Neural crest cell (in vitro differentiated cells): ENCODE data around the gene SRC. TPM values are rescaled to one million over a fixed set of nuclear protein-coding genes. Genes with fewer than 3 reads are reported as not detected.

ENCODE experiments used
- DNase-seq: peaks from one replicate; pipeline ENCODE4 v3.0.0; 2021; ENCODE audit warnings: low read depth, mixed read lengths, low spot score
- H3K27ac Mint-ChIP-seq: one replicate; pipeline ENCODE4 v1.8.0; 2021; ENCODE audit warnings: mild to moderate bottlenecking, mixed read lengths; ENCODE audit not compliant: unreplicated experiment
- H3K27me3 Mint-ChIP-seq: 2 replicates; pipeline ENCODE4 v1.8.0; 2021; ENCODE audit warnings: low read depth, mild to moderate bottlenecking, mixed read lengths
- H3K36me3 Mint-ChIP-seq: 2 replicates; pipeline ENCODE4 v1.8.0; 2021; ENCODE audit warnings: low read depth, mild to moderate bottlenecking, mixed read lengths
- H3K4me1 Mint-ChIP-seq: 2 replicates; pipeline ENCODE4 v1.8.0; 2021; ENCODE audit warnings: mixed read lengths
- H3K4me3 Mint-ChIP-seq: one replicate; pipeline ENCODE4 v1.8.0; 2021; ENCODE audit warnings: mild to moderate bottlenecking, mixed read lengths
- H3K9me3 Mint-ChIP-seq: 2 replicates; pipeline ENCODE4 v1.8.0; 2021; ENCODE audit warnings: mixed read lengths
- CTCF ChIP-seq: fragments of 200-600 bp; sonication (generic); conservative IDR thresholded peaks from 2 replicates; pipeline ENCODE4 v1.5.0; 2021; ENCODE audit warnings: antibody characterized with exemption, mild to moderate bottlenecking
- total RNA-seq: library from RNA; stranded (reverse); gene quantifications from 2 replicates; pipeline ENCODE4 v1.2.1, GENCODE V29; 2021

The SRC gene
- total RNA-seq, 1 donor from 2014 or later: 58.6 TPM

GRCh38 chr20:37362231-37362792 lies 16.4 kb downstream of the SRC start:
- no peaks in the 10 kb centered on the region for H3K9me3 Mint-ChIP-seq
- DNase-seq: no peak
- H3K4me3 Mint-ChIP-seq: no peak overlapping the region
- peaks cover 34% of the 10 kb centered on the region for H3K4me1 Mint-ChIP-seq
- TF ChIP-seq CTCF: no peak
- no peak overlapping the region for H3K27ac Mint-ChIP-seq
- H3K36me3 Mint-ChIP-seq: peaks cover 18% of the 10 kb centered on the region
- H3K27me3 Mint-ChIP-seq: no peaks in the 10 kb centered on the region

- H3K27me3 Mint-ChIP-seq: no peaks in the 10 kb centered on the region
- peaks cover 28% of the 10 kb centered on the region for H3K4me1 Mint-ChIP-seq
- DNase-seq: no peak
- no peak for TF ChIP-seq CTCF
- no peak overlapping the region for H3K27ac Mint-ChIP-seq
- H3K4me3 Mint-ChIP-seq: no peak overlapping the region
- H3K9me3 Mint-ChIP-seq: no peaks in the 10 kb centered on the region
- H3K36me3 Mint-ChIP-seq: peaks cover 20% of the 10 kb centered on the region
Measured at GRCh38 chr20:37362821-37363220, 16.9 kb downstream of the SRC start.

- DNase-seq: no peak
- no peak overlapping the region for H3K27ac Mint-ChIP-seq
- H3K27me3 Mint-ChIP-seq: no peaks in the 10 kb centered on the region
- peaks cover 20% of the 10 kb centered on the region for H3K36me3 Mint-ChIP-seq
- no peaks in the 10 kb centered on the region for H3K9me3 Mint-ChIP-seq
- H3K4me1 Mint-ChIP-seq: peaks cover 24% of the 10 kb centered on the region
- H3K4me3 Mint-ChIP-seq: no peak overlapping the region
- TF ChIP-seq CTCF: no peak
Measured at GRCh38 chr20:37363221-37364012, 17.5 kb downstream of the SRC start.

GRCh38 chr20:37364013-37364926 lies 18.3 kb downstream of the SRC start:
- TF ChIP-seq CTCF: no peak
- Mint-ChIP-seq H3K36me3 (peaks cover 20% of the 10 kb centered on the region), H3K4me1 (peaks cover 18% of the 10 kb centered on the region), H3K9me3 (no peaks in the 10 kb centered on the region), H3K27ac (peak overlapping the region; percentile 90), H3K27me3 (no peaks in the 10 kb centered on the region), H3K4me3 (no peak overlapping the region)
- no peak for DNase-seq

- peak overlapping the region; percentile 90 for H3K27ac Mint-ChIP-seq
- peaks cover 12% of the 10 kb centered on the region for H3K4me1 Mint-ChIP-seq
- no peak for DNase-seq
- peaks cover 23% of the 10 kb centered on the region for H3K36me3 Mint-ChIP-seq
- no peaks in the 10 kb centered on the region for H3K9me3 Mint-ChIP-seq
- H3K27me3 Mint-ChIP-seq: no peaks in the 10 kb centered on the region
- no peak overlapping the region for H3K4me3 Mint-ChIP-seq
- TF ChIP-seq CTCF: no peak
Measured at GRCh38 chr20:37364927-37365272, 19.0 kb downstream of the SRC start.
